Uterus (tissue), 4 donors: ENCODE results near the gene SLC22A1. TPM values are rescaled to one million over a fixed set of nuclear protein-coding genes. Genes with fewer than 3 reads are reported as not detected.
"Not testable (repeated sequence)": the region's sequence is repeated elsewhere in the genome, so short reads cannot be mapped to it uniquely, and the experiment has no call there.

ENCODE experiments used
- DNase-seq, 2 donors: peaks; one replicate each; pipeline ENCODE4 v3.0.0-alpha.2; 2019 to 2020
- H3K27ac ChIP-seq, 2 donors: fragments of 200-600 bp; sonication (generic); 1 replicate in 1 of 2; 2 replicates in 1 of 2; pipeline ENCODE4 v1.5.1; 2016 to 2018
- H3K27me3 ChIP-seq, 2 donors: fragments of 200-600 bp; sonication (generic); one replicate each; pipeline ENCODE4 v1.5.1; 2018 to 2019; ENCODE audit warnings: control low read depth in 1 of 2
- H3K36me3 ChIP-seq, 2 donors: fragments of 200-600 bp; sonication (generic); one replicate each; pipeline ENCODE4 v1.5.1; 2019; ENCODE audit warnings: control low read depth in 1 of 2
- H3K4me1 ChIP-seq, 2 donors: fragments of 200-600 bp; sonication (generic); one replicate each; pipeline ENCODE4 v1.5.1; 2018 to 2019; ENCODE audit warnings: control low read depth in 1 of 2
- H3K4me3 ChIP-seq, 2 donors: fragments of 200-600 bp; sonication (generic); 1 replicate in 1 of 2; 2 replicates in 1 of 2; pipeline ENCODE4 v1.5.1; 2018 to 2019; ENCODE audit warnings: mild to moderate bottlenecking in 1 of 2
- H3K9me3 ChIP-seq, 2 donors: fragments of 200-600 bp; sonication (generic); one replicate each; pipeline ENCODE4 v1.5.1; 2019; ENCODE audit warnings: control low read depth in 1 of 2
- POLR2A ChIP-seq, 2 donors: fragments of 450-650 bp; IDR thresholded peaks; one replicate each; pipeline ENCODE4 v1.6.1; 2016; ENCODE audit warnings: antibody characterized with exemption in 2 of 2, mild to moderate bottlenecking in 1 of 2, moderate library complexity in 1 of 2
- intact Hi-C: fragments of 100-400 bp; cut with DNase I; formaldehyde crosslinking; loops from one replicate; pipeline ENCODE4 v1.15.1; 2023; ENCODE audit warnings: low total_unique reads
- total RNA-seq, 4 donors: library from RNA; depleted of rRNA in 3 of 4; stranded (reverse); fragments of >200 nt in 3 of 4; gene quantifications; one replicate each; pipeline versions ENCODE4 v1.1.0 to v1.2.4, GENCODE V29; 2014 to 2023
- TF ChIP-seq, protein P1 (sequence below), 4 experiments: fragments of 200-600 bp in 2 of 4; fragments of 450-650 bp in 2 of 4; sonication (generic) in 2 of 4; IDR thresholded peaks; one replicate each; pipeline ENCODE4 v1.5.1; 2016 to 2019; ENCODE audit warnings: antibody characterized with exemption in 4 of 4, mild to moderate bottlenecking in 2 of 4, moderate library complexity in 1 of 4
- donor health status: DM: yes; HTN: yes; CAD: no.

The SLC22A1 gene
- total RNA-seq, 4 donors from 2014 or later = 0.35 to 5.4 TPM; not detected in 2

DNA sequence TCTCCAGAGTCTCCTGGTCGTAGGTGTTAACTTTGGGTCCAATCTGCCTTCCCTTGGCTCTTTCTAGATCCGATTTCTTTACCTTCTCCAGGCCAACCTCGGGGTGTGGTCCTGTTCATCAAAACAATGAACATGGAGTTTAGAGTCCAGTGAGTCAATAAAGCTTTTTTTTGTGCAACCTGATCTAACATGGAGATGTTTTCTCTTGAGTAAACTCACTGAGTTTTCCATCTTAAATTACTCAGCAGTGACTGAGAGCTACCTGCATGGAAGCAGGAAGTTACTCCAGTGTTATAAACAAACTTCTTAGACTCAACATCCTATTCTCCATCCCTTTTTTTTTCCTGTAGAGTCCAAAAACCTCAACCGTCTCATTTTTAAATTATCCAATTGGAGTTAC, 14.9 kb upstream of the SLC22A1 start:
- DNase-seq = no peak
- no peaks in the 10 kb centered on the region for H3K27me3 ChIP-seq
- no peak overlapping the region for H3K4me3 ChIP-seq
- no peaks in the 10 kb centered on the region for H3K9me3 ChIP-seq
- TF ChIP-seq, protein P1, sequence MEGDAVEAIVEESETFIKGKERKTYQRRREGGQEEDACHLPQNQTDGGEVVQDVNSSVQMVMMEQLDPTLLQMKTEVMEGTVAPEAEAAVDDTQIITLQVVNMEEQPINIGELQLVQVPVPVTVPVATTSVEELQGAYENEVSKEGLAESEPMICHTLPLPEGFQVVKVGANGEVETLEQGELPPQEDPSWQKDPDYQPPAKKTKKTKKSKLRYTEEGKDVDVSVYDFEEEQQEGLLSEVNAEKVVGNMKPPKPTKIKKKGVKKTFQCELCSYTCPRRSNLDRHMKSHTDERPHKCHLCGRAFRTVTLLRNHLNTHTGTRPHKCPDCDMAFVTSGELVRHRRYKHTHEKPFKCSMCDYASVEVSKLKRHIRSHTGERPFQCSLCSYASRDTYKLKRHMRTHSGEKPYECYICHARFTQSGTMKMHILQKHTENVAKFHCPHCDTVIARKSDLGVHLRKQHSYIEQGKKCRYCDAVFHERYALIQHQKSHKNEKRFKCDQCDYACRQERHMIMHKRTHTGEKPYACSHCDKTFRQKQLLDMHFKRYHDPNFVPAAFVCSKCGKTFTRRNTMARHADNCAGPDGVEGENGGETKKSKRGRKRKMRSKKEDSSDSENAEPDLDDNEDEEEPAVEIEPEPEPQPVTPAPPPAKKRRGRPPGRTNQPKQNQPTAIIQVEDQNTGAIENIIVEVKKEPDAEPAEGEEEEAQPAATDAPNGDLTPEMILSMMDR (IDR thresholded peaks at IDR 0.05) = no peak
- H3K4me1 ChIP-seq = no peaks in the 10 kb centered on the region
- no peaks in the 10 kb centered on the region for H3K36me3 ChIP-seq
- no peak overlapping the region for H3K27ac ChIP-seq
- intact Hi-C loops = no loop called here

DNA sequence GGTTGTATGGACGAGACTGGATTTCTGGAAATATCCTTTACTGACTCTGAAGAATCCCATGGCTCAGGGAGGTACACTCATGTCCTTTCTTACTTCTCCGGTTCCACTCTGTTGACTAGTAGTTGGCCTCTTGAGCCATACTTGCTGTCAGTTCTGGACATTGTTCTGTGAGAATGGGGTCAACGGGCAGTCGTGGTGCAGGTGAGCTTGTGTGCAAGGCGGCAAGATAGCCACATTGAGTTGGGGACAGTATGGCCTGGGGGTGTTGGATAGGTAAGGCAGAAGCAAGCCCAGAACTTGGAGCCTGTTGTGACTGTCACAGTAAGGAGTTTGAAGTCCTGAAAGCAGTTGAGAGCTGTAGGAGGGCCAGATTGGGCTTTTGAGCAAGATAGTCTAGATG, 13.5 kb upstream of the SLC22A1 start:
- no peaks in the 10 kb centered on the region for H3K27me3 ChIP-seq

DNA sequence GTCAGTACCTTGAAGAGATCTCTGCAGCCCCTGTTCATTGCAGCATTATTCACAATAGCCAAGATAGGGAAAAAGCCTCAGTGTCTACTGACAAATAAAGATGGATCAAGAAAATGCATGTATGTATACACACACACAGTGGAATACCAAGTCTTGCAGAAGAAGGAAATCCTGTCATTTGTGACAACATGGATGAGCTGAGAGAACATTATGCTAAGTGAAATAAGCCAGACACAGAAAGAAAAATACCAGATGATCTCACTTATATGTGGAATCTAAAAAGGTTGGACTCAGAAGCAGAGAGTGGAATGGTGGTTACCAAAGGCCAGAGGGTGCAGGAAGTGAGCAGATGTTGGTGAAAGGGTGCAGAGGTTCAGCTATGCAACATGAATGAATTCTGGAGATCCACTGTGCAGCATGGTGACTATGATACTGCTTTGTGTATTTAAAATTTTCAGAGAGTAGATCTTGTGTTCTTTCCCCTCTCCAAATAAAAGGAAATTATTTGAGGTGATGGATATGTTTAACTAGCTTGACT, 11.0 kb upstream of the SLC22A1 start:
- H3K27ac ChIP-seq = no peak overlapping the region
- no peaks in the 10 kb centered on the region for H3K27me3 ChIP-seq
- no peaks in the 10 kb centered on the region for H3K36me3 ChIP-seq
- TF ChIP-seq POLR2A (IDR thresholded peaks at IDR 0.05) = no peak
- TF ChIP-seq, protein P1 (IDR thresholded peaks at IDR 0.05) = no peak
- H3K9me3 ChIP-seq = no peaks in the 10 kb centered on the region
- no peak for DNase-seq
- H3K4me3 ChIP-seq = no peak overlapping the region
- intact Hi-C loops = no loop called here
- H3K4me1 ChIP-seq = no peaks in the 10 kb centered on the region

More for the DNA sequence above, 13.5 kb upstream of the SLC22A1 start:
- Histone ChIP-seq H3K36me3 (no peaks in the 10 kb centered on the region), H3K4me3 (no peak overlapping the region), H3K4me1 (no peaks in the 10 kb centered on the region), H3K27ac (no peak overlapping the region), H3K9me3 (no peaks in the 10 kb centered on the region)
- DNase-seq = no peak
- TF ChIP-seq POLR2A (IDR thresholded peaks at IDR 0.05) = no peak
- TF ChIP-seq, protein P1 (IDR thresholded peaks at IDR 0.05) = no peak
- intact Hi-C loops = no loop called here

DNA sequence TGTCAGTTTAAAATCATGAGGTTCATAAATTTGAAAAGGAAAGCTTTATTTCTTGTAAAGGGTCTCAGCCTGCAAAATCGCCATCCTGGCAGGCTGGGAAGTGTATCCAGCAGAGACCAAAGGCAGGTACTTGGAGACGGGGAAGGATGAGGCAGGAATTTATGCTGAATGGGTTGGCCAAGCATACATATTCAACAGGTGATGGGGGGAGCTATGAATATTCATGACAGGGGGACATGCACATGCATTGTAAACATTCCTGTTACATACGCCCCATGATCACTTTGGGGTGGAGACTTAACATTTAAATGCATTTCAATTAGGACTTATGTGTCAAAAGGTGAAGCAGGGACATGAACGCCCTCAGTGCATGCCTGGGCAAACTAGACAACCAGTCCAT, 9.8 kb upstream of the SLC22A1 start:
- intact Hi-C loops = no loop called here
- DNase-seq = no peak
- no peak overlapping the region for H3K27ac ChIP-seq
- H3K9me3 ChIP-seq = no peaks in the 10 kb centered on the region
- H3K27me3 ChIP-seq = no peaks in the 10 kb centered on the region
- no peaks in the 10 kb centered on the region for H3K36me3 ChIP-seq
- TF ChIP-seq POLR2A (IDR thresholded peaks at IDR 0.05) = no peak
- TF ChIP-seq, protein P1 (IDR thresholded peaks at IDR 0.05) = no peak
- no peak overlapping the region for H3K4me3 ChIP-seq
- no peaks in the 10 kb centered on the region for H3K4me1 ChIP-seq

DNA sequence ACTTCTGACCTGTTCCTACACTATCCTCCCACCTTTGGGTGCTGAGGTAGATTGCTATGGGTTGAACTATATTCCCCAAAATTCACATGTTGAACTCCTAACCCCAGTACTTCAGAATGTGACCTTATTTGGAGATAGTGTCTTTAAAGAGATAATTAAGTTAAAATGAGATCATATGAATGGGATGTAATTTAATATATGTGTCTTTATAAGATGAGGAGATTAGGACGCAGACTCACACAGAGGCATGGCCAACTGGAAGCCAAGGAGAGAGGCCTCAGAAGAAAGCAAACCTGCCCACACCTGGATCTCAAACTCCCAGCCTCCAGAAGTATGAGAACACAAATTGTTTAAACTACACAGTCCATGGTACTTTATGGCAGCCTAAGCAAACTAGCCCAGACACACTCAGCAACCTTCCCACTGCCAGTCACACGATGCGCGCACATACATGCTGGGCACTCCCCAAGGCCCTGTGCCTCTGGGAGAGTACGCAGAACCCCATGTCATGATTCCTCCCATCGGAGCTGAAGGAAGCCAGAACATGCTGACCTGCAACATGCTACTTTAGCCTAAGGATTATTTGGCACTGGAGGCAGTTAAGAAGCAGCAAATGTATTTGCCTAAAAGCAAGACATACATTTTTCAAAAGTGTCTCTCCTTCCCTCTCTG, 8.9 kb upstream of the SLC22A1 start:
- H3K27ac ChIP-seq = no peak overlapping the region
- no peak for TF ChIP-seq POLR2A (IDR thresholded peaks at IDR 0.05)
- TF ChIP-seq, protein P1 (IDR thresholded peaks at IDR 0.05) = no peak
- H3K36me3 ChIP-seq = no peaks in the 10 kb centered on the region
- no peak for DNase-seq
- intact Hi-C loops = no loop called here
- no peaks in the 10 kb centered on the region for H3K27me3 ChIP-seq
- no peaks in the 10 kb centered on the region for H3K4me1 ChIP-seq
- no peaks in the 10 kb centered on the region for H3K9me3 ChIP-seq
- H3K4me3 ChIP-seq = no peak overlapping the region

DNA sequence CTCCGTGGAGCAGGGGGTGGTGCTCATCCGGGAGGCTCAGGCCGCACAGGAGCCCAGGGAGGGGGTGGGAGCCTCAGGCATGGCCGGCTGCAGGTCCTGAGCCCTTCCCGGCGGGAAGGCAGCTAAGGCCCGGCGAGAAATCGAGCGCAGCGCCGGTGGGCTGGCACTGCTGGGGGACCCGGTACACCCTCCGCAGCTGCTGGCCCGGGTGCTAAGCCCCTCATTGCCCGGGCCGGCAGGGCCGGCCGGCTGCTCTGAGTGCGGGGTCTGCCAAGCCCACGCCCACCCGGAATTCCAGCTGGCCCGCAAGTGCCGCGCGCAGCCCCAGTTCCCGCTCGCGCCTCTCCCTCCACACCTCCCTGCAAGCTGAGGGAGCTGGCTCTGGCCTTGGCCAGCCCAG, 7.1 kb upstream of the SLC22A1 start:
- intact Hi-C loops, H3K4me1 ChIP-seq, H3K4me3 ChIP-seq, DNase-seq, H3K27me3 ChIP-seq, H3K36me3 ChIP-seq, H3K9me3 ChIP-seq, H3K27ac ChIP-seq: not testable (repeated sequence)
